Upper lobe of right lung (tissue), 1 donor: ENCODE data around the gene TAS2R8. TPM values are rescaled to one million over a fixed set of nuclear protein-coding genes. Genes with fewer than 3 reads are reported as not detected.

Experiments
- ATAC-seq: fragments of 200-7000 bp; cut with Tn5 transposase; one replicate; pipeline ENCODE4 v1.9.1; 2020; ENCODE audit warnings: mild to moderate bottlenecking, moderate library complexity
- DNase-seq: peaks from one replicate; pipeline ENCODE4 v3.0.0-alpha.2; 2020
- H3K27ac ChIP-seq: fragments of 200-600 bp; one replicate; pipeline ENCODE4 v1.8.0; 2022
- H3K27me3 ChIP-seq: fragments of 200-600 bp; one replicate; pipeline ENCODE4 v1.8.0; 2022; ENCODE audit warnings: mild to moderate bottlenecking
- H3K36me3 ChIP-seq: fragments of 200-600 bp; one replicate; pipeline ENCODE4 v1.8.0; 2022
- H3K4me1 ChIP-seq: fragments of 200-600 bp; one replicate; pipeline ENCODE4 v1.8.0; 2022
- H3K4me3 ChIP-seq: fragments of 200-600 bp; one replicate; pipeline ENCODE4 v1.8.0; 2022; ENCODE audit warnings: mild to moderate bottlenecking
- H3K9me3 ChIP-seq: fragments of 200-600 bp; one replicate; pipeline ENCODE4 v1.8.0; 2022
- intact Hi-C: fragments of 100-400 bp; cut with DNase I; formaldehyde crosslinking; loops from one replicate; pipeline ENCODE4 v1.11.0; 2022
- total RNA-seq: library from RNA; stranded (reverse); fragmentation: NEBNext Ultra II Directional; extraction: Animal tissue kit (Norgen Biotek cat#: 25700); gene quantifications from one replicate; pipeline ENCODE4 v1.2.1, GENCODE V29; 2021
- TF ChIP-seq, protein P1 (sequence below): fragments of 200-600 bp; IDR thresholded peaks from one replicate; pipeline ENCODE4 v1.8.0; 2022; ENCODE audit warnings: antibody characterized with exemption
- donor health status: DM: no; HTN: yes; CAD: no; lungs with severe emphysema.

The TAS2R8 gene
- total RNA-seq, 1 donor from 2014 or later = not detected

DNA sequence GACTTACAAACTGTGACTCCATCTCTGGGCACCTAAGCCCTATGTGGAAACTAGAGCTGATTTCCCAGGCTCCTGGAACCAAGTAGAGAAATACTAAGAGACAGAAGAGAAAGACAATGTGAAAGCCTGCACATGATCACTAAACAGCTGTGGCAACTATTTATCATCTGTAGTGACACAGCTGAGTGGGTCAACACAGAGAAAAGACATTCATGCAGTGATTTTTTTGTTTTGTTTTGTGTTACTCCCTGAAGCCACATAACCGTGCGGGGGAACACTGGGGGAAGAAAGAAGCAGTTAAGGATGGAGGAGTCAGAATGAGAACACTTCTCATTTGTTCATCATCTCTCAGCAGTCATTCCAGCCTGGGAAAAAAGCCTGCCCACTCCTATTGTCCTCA is 40.7 kb upstream of the TAS2R8 start:
- Histone ChIP-seq H3K4me1 (no peaks in the 10 kb centered on the region), H3K4me3 (no peak overlapping the region), H3K27ac (no peak overlapping the region), H3K36me3 (no peaks in the 10 kb centered on the region), H3K27me3 (no peaks in the 10 kb centered on the region), H3K9me3 (no peaks in the 10 kb centered on the region)
- ATAC-seq (no peak), DNase-seq (no peak)
- intact Hi-C loops = no loop called here
- TF ChIP-seq, protein P1, sequence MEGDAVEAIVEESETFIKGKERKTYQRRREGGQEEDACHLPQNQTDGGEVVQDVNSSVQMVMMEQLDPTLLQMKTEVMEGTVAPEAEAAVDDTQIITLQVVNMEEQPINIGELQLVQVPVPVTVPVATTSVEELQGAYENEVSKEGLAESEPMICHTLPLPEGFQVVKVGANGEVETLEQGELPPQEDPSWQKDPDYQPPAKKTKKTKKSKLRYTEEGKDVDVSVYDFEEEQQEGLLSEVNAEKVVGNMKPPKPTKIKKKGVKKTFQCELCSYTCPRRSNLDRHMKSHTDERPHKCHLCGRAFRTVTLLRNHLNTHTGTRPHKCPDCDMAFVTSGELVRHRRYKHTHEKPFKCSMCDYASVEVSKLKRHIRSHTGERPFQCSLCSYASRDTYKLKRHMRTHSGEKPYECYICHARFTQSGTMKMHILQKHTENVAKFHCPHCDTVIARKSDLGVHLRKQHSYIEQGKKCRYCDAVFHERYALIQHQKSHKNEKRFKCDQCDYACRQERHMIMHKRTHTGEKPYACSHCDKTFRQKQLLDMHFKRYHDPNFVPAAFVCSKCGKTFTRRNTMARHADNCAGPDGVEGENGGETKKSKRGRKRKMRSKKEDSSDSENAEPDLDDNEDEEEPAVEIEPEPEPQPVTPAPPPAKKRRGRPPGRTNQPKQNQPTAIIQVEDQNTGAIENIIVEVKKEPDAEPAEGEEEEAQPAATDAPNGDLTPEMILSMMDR = no peak

DNA sequence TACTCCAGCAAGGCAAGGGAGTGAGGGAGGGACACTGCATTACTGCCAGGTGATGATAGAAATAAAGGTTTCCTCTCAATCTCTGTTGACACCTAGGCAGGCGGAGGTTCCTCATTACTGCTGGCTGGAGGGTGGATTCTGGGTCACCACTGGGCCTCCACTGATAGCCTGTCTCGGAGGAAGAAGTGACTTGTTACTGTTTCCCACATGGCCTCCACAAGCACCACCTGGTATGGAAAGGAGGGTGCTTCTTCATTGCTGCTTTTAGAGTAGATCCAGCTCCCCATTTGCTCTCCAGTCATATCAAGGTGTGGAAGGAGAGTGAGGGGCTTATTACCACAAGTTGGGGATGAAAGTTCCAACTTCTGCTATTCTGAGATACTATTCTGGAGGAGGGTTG is 35.8 kb upstream of the TAS2R8 start:
- Histone ChIP-seq H3K27me3 (no peaks in the 10 kb centered on the region), H3K4me1 (no peaks in the 10 kb centered on the region), H3K36me3 (no peaks in the 10 kb centered on the region), H3K27ac (no peak overlapping the region), H3K9me3 (no peaks in the 10 kb centered on the region), H3K4me3 (no peak overlapping the region)
- no peak for DNase-seq
- intact Hi-C loops = no loop called here
- TF ChIP-seq, protein P1 = no peak
- ATAC-seq = no peak

DNA sequence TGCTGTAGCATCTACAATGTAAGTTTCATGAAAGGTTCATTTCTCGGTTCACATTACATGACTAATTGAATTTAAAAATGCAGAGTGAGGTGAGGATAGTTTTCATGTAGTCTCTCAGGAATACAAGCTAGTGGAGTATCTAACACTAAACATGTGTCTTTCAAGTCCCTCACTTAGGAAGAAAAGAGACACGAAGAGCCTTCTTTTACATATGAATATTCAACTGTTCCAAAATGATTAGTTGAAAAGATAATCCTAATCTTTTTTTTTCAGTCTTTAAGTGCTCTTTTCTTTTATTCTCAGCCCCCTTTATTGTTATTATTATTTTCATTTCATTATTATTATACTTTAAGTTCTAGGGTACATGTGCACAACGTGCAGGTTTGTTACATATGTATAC is 31.4 kb upstream of the TAS2R8 start:
- no peaks in the 10 kb centered on the region for H3K27me3 ChIP-seq
- DNase-seq (no peak), ATAC-seq (no peak)
- H3K9me3 ChIP-seq = no peaks in the 10 kb centered on the region
- H3K4me1 ChIP-seq = no peaks in the 10 kb centered on the region
- no peak overlapping the region for H3K27ac ChIP-seq
- H3K36me3 ChIP-seq = no peaks in the 10 kb centered on the region
- intact Hi-C loops = no loop called here
- H3K4me3 ChIP-seq = no peak overlapping the region
- TF ChIP-seq, protein P1 = no peak

DNA sequence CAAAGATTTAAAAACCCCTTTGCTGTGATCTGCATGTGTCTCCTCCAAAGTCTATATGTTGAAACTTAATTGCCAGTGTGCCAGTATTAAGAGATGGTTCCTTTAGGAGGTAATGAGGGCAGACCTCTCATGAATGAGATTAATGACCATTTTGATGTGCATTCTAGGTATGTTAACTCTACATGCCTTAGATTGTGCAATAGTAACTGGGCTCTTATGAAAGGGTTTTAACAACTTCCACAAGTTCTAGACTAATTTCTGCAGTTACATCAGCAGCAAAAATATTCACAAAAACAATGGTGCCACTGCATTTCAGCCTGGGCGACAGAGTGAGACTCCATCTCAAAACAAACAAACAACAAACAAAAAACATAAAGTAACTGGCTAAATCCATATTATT is 22.9 kb upstream of the TAS2R8 start:
- Histone ChIP-seq H3K4me3 (no peak overlapping the region), H3K4me1 (no peaks in the 10 kb centered on the region), H3K27me3 (no peaks in the 10 kb centered on the region), H3K9me3 (no peaks in the 10 kb centered on the region), H3K27ac (no peak overlapping the region), H3K36me3 (no peaks in the 10 kb centered on the region)
- intact Hi-C loops = no loop called here
- ATAC-seq (no peak), DNase-seq (no peak)
- TF ChIP-seq, protein P1 = no peak

DNA sequence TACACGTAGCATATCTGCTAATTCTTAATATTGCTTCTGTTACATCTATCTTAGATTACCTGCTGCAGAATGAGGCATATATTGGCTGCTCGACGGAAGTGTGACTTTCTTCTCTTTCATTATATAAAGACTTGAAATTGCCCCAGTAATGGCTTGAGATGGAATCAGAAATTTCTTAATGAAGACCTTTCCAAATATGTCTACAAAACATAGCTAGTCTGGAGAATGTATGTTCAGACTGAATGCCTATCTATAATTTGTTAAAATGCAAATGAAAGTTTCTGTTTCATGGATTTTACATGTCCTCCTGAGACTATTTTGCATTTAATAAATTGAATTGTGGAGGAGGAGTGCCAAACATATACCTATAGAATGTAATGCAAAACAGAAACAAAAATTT is 19.2 kb upstream of the TAS2R8 start, which contains the start of gene TAS2R10:
Gene TAS2R10 (minus strand): TSS at position 101 of the 400 bp plus-strand sequence. CDS start 89 bp downstream, at position 12.
- no peak within 1 kb of the TSS for H3K27ac ChIP-seq
- H3K4me1 ChIP-seq = no peaks in the 10 kb centered on the region
- ATAC-seq = no peak
- no peak for DNase-seq
- no peaks in the 10 kb centered on the region for H3K9me3 ChIP-seq
- no peaks in the 10 kb centered on the region for H3K36me3 ChIP-seq
- intact Hi-C loops = no loop called here
- no peak within 1 kb of the TSS for H3K4me3 ChIP-seq
- H3K27me3 ChIP-seq = no peaks in the 10 kb centered on the region
- TF ChIP-seq, protein P1 = no peak

DNA sequence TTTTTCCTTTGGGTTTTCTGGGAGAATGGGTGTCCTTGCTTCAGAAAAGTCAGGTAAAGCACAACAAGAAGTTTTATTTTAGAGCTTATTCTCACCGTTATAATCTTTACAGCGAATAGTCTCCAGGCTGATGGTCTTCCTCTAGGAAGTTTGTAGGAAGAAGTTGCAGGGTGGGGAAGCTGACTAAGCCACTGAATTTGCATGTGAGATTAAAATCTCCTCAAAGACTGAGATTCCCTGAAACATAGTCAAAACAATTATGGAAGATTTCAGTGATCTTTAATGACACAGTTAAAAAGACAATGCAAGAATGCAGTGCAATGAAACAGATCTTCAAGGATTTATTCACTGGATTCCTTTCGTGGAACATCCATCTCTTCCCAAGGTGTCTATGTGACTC is 17.9 kb upstream of the TAS2R8 start:
- TF ChIP-seq, protein P1 = no peak
- intact Hi-C loops = no loop called here
- DNase-seq = no peak
- H3K9me3 ChIP-seq = no peaks in the 10 kb centered on the region
- no peak overlapping the region for H3K27ac ChIP-seq
- H3K4me3 ChIP-seq = no peak overlapping the region
- no peaks in the 10 kb centered on the region for H3K36me3 ChIP-seq
- no peak for ATAC-seq
- no peaks in the 10 kb centered on the region for H3K27me3 ChIP-seq
- H3K4me1 ChIP-seq = no peaks in the 10 kb centered on the region
